HG03097 (cell line): Measurements from ENCODE around the gene FOXD4.
"Not testable (repeated sequence)": the region's sequence is repeated elsewhere in the genome, so short reads cannot be mapped to it uniquely, and the experiment has no call there.

Source experiments
- ATAC-seq: cut with Tn5 transposase; IDR thresholded peaks from one replicate; pipeline ENCODE4 v1.9.1; 2021; ENCODE audit not compliant: unreplicated experiment, low FRiP score

The FOXD4 gene

GRCh38 chr9:94323-94722, 23.9 kb downstream of the FOXD4 start:
- not testable (repeated sequence) for ATAC-seq

- not testable (repeated sequence) for ATAC-seq
Observed at GRCh38 chr9:93909-94308, 24.3 kb downstream of the FOXD4 start.

GRCh38 chr9:90851-91250, 27.4 kb downstream of the FOXD4 start:
- not testable (repeated sequence) for ATAC-seq

- ATAC-seq = peak; percentile 71
Observed at GRCh38 chr9:88396-89037, 29.7 kb downstream of the FOXD4 start.

GRCh38 chr9:87860-88259, 30.4 kb downstream of the FOXD4 start:
- not testable (repeated sequence) for ATAC-seq

- not testable (repeated sequence) for ATAC-seq
Observed at GRCh38 chr9:87105-87504, 31.1 kb downstream of the FOXD4 start.

- not testable (repeated sequence) for ATAC-seq
Observed at GRCh38 chr9:86697-87096, 31.5 kb downstream of the FOXD4 start.

- not testable (repeated sequence) for ATAC-seq
Observed at GRCh38 chr9:82932-83689, 35.1 kb downstream of the FOXD4 start.

GRCh38 chr9:78333-78732, 39.9 kb downstream of the FOXD4 start:
- not testable (repeated sequence) for ATAC-seq

GRCh38 chr9:76389-76788, 41.8 kb downstream of the FOXD4 start:
- not testable (repeated sequence) for ATAC-seq

GRCh38 chr9:73900-74525, 44.2 kb downstream of the FOXD4 start:
- ATAC-seq = not testable (repeated sequence)

GRCh38 chr9:73076-73899, 44.9 kb downstream of the FOXD4 start:
- not testable (repeated sequence) for ATAC-seq
